ENCODE results near the gene PLA2G5.

DNA sequence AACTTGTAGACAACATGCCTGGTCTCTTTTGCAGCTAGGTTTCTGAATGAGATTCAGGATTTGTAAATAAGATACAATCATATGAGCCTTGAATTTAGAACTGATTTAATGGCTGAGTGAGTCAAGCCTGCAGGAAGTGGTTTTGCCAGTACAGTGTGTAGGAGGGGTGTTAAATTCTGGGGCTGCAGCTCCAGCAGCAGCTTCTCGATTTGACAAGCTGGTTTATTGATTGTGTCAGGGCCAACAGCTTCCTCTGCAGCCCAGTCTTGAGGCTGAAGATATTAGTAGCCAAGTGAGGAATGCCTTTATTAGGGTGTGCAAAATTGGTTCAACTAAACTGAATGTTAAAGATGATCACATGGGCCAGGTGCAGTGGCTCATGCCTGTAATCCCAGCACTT is 11.5 kb upstream of the PLA2G5 start:
- TF ChIP-seq, protein P1, sequence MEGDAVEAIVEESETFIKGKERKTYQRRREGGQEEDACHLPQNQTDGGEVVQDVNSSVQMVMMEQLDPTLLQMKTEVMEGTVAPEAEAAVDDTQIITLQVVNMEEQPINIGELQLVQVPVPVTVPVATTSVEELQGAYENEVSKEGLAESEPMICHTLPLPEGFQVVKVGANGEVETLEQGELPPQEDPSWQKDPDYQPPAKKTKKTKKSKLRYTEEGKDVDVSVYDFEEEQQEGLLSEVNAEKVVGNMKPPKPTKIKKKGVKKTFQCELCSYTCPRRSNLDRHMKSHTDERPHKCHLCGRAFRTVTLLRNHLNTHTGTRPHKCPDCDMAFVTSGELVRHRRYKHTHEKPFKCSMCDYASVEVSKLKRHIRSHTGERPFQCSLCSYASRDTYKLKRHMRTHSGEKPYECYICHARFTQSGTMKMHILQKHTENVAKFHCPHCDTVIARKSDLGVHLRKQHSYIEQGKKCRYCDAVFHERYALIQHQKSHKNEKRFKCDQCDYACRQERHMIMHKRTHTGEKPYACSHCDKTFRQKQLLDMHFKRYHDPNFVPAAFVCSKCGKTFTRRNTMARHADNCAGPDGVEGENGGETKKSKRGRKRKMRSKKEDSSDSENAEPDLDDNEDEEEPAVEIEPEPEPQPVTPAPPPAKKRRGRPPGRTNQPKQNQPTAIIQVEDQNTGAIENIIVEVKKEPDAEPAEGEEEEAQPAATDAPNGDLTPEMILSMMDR (conservative IDR thresholded peaks at IDR 0.05): no peak
- TF ChIP-seq EZH2 (IDR thresholded peaks at IDR 0.05; ENCODE audit: low read depth): no peak

All from PC-9 (cell line).